Endothelial cell of umbilical vein (primary cell): ENCODE measurements around the gene ZNF609. TPM values are rescaled to one million over a fixed set of nuclear protein-coding genes. Genes with fewer than 3 reads are reported as not detected.

Source experiments
- BruUV-seq: library from RNA; stranded (reverse); fragments of 400-500 nt; replicated peaks from 2 replicates; lab custom pipeline; 2021; lab: Mats Ljungman, UMichigan
- CTCF ChIA-PET: fragments of 300-600, 350-600 bp; sonication (Branson Sonifier 250); formaldehyde crosslinking; loops from one replicate; lab custom pipeline; 2021; ENCODE audit warnings: antibody characterized with exemption, inconsistent platforms; lab: Charles Lee
- POLR2A ChIA-PET: fragments of 300-600, 350-600 bp; sonication (Branson Sonifier 250); formaldehyde crosslinking; loops from one replicate; lab custom pipeline; 2021; ENCODE audit warnings: antibody characterized with exemption, inconsistent platforms; lab: Charles Lee
- DNase-seq: peaks from one replicate; pipeline ENCODE4 v3.0.0-alpha.2; 2011; ENCODE audit warnings: low read depth, low spot score
- FAIRE-seq: peaks from 2 replicates; lab custom pipeline; 2011; peaks lifted over from hg19 to GRCh38; lab: Jason Lieb, UNC
- H2AFZ ChIP-seq: 2 replicates; pipeline ENCODE4 v1.6.0; 2012; ENCODE audit warnings: low read depth, low read length, control low read depth, inconsistent platforms
- H3K27ac ChIP-seq: 2 replicates; pipeline ENCODE4 v1.5.1; 2011; ENCODE audit warnings: low read depth, mild to moderate bottlenecking, control low read depth, low read length, moderate library complexity; ENCODE audit not compliant: insufficient read depth
- H3K27me3 ChIP-seq, 2 experiments: 2 replicates each; pipeline versions ENCODE4 v1.6.0 to v1.6.1; 2011; ENCODE audit warnings: low read length in 2 of 2, mixed read lengths in 1 of 2; ENCODE audit not compliant: control insufficient read depth in 2 of 2, insufficient read depth in 2 of 2
- H3K36me3 ChIP-seq, 2 experiments: 2 replicates in 1 of 2; 3 replicates in 1 of 2; pipeline ENCODE4 v1.5.1; 2011; ENCODE audit warnings: low read length in 2 of 2, mild to moderate bottlenecking in 1 of 2, moderate library complexity in 1 of 2; ENCODE audit not compliant: control insufficient read depth in 2 of 2, insufficient read depth in 2 of 2; ENCODE audit errors: extremely low read depth in 1 of 2
- H3K4me1 ChIP-seq: 3 replicates; pipeline ENCODE4 v1.5.1; 2011; ENCODE audit warnings: mild to moderate bottlenecking, low read length; ENCODE audit not compliant: control insufficient read depth, insufficient read depth; ENCODE audit errors: extremely low read depth
- H3K4me2 ChIP-seq: 2 replicates; pipeline ENCODE4 v1.6.1; 2011; ENCODE audit warnings: low read length, control low read depth, mixed read lengths; ENCODE audit not compliant: insufficient read depth
- H3K4me3 ChIP-seq, 3 experiments: fragments of 200-600 bp in 1 of 3; sonication (generic), shearing (Covaris generic) in 1 of 3; replicated peaks in 1 of 3; 2 replicates each; pipeline ENCODE4 v1.5.1; 2011 to 2016; ENCODE audit warnings: control low read depth in 3 of 3, low read length in 3 of 3, mild to moderate bottlenecking in 2 of 3, inconsistent platforms in 1 of 3, low read depth in 1 of 3, moderate library complexity in 1 of 3; ENCODE audit not compliant: insufficient read depth in 1 of 3
- H3K79me2 ChIP-seq: 2 replicates; pipeline ENCODE4 v1.6.0; 2012; ENCODE audit warnings: low read length, inconsistent platforms; ENCODE audit not compliant: control insufficient read depth, insufficient read depth
- H3K9ac ChIP-seq: replicated peaks from 2 replicates; pipeline ENCODE3; 2011; ENCODE audit warnings: low read length, control low read depth; ENCODE audit not compliant: insufficient read depth; ENCODE audit errors: extremely low read depth
- H3K9me1 ChIP-seq: replicated peaks from 3 replicates; pipeline ENCODE4 v1.6.0; 2011; ENCODE audit warnings: mild to moderate bottlenecking, low read length; ENCODE audit not compliant: control insufficient read depth, insufficient read depth; ENCODE audit errors: extremely low read depth
- H3K9me3 ChIP-seq: replicated peaks from 2 replicates; pipeline ENCODE4 v1.5.1; 2012; ENCODE audit warnings: low read length, inconsistent platforms; ENCODE audit not compliant: control insufficient read depth, insufficient read depth
- H4K20me1 ChIP-seq: replicated peaks from 2 replicates; pipeline ENCODE3; 2011; ENCODE audit warnings: mild to moderate bottlenecking, low read length; ENCODE audit not compliant: control insufficient read depth, insufficient read depth; ENCODE audit errors: extremely low read depth
- EZH2 ChIP-seq: IDR thresholded peaks from 2 replicates; pipeline ENCODE4 v1.6.1; 2012; ENCODE audit warnings: borderline replicate concordance, low read depth, mild to moderate bottlenecking, moderate library complexity, low read length, inconsistent platforms; ENCODE audit not compliant: severe bottlenecking
- FOS ChIP-seq: IDR thresholded peaks from 2 replicates; pipeline ENCODE4 v1.6.1; 2011; ENCODE audit warnings: mild to moderate bottlenecking, low read length, moderate library complexity, borderline replicate concordance; ENCODE audit not compliant: insufficient read depth
- GATA2 ChIP-seq: IDR thresholded peaks from 2 replicates; pipeline ENCODE4 v1.7.0; 2011; ENCODE audit warnings: low read depth, mild to moderate bottlenecking, moderate library complexity, mixed read lengths, low read length; ENCODE audit not compliant: insufficient read length, insufficient read depth
- JUN ChIP-seq: IDR thresholded peaks from 2 replicates; pipeline ENCODE4 v1.6.1; 2011; ENCODE audit warnings: borderline replicate concordance, low read depth; ENCODE audit not compliant: insufficient read length, insufficient read depth
- MYC ChIP-seq: IDR thresholded peaks from one replicate; pipeline ENCODE4 v1.6.1; 2011; ENCODE audit warnings: mild to moderate bottlenecking, low read depth, low read length
- POLR2A ChIP-seq: IDR thresholded peaks from 2 replicates; pipeline ENCODE4 v1.6.1; 2012; ENCODE audit warnings: low read depth, mild to moderate bottlenecking, control low read depth, low read length
- POLR2AphosphoS5 ChIP-seq: IDR thresholded peaks from 2 replicates; pipeline ENCODE4 v1.6.1; 2012; ENCODE audit warnings: low read depth, mild to moderate bottlenecking, control low read depth, low read length, moderate library complexity; ENCODE audit not compliant: insufficient read depth
- dilution Hi-C: fragments of 300-500 bp; cut with MboI; formaldehyde crosslinking; loops from one replicate; pipeline ENCODE4 v1.15.0; 2019; ENCODE audit warnings: low sequenced_read_pairs; ENCODE audit not compliant: extremely low pct_ligation_motif_present
- intact Hi-C: fragments of 100-400 bp; cut with micrococcal nuclease; formaldehyde crosslinking; loops from one replicate; pipeline ENCODE4 v1.10.0; 2022
- polyA plus RNA-seq, 4 experiments: library from polyadenylated mRNA; depleted of rRNA in 3 of 4; stranded (reverse) in 3 of 4; unstranded in 1 of 4; fragments of >200 nt; gene quantifications; 2 replicates each; pipeline versions ENCODE4 v1.2.1 to v1.2.3, GENCODE V29; 2011 to 2012; ENCODE audit warnings: missing spikeins in 1 of 4
- total RNA-seq: library from RNA; stranded (reverse); gene quantifications from 2 replicates; pipeline ENCODE4 v1.2.3, GENCODE V29; 2021
- TF ChIP-seq, protein P1 (sequence below): IDR thresholded peaks from 2 replicates; pipeline ENCODE4 v1.6.1; 2011; ENCODE audit not compliant: insufficient read depth, insufficient read length
- TF ChIP-seq, protein P2 (sequence below), 2 donors: IDR thresholded peaks; 1 replicate in 1 of 2; 2 replicates in 1 of 2; pipeline ENCODE4 v1.5.1; 2011; ENCODE audit warnings: low read length in 2 of 2, mild to moderate bottlenecking in 2 of 2, moderate library complexity in 2 of 2, control low read depth in 1 of 2, inconsistent platforms in 1 of 2, low read depth in 1 of 2; ENCODE audit not compliant: insufficient read depth in 1 of 2; ENCODE audit errors: extremely low read depth in 1 of 2

Gene ZNF609
- total and polyA plus RNA-seq, 2 donors (not counting 3 experiments of a cell fraction or from before 2014, with no cell fraction given) = 18.2 to 49.6 TPM

DNA sequence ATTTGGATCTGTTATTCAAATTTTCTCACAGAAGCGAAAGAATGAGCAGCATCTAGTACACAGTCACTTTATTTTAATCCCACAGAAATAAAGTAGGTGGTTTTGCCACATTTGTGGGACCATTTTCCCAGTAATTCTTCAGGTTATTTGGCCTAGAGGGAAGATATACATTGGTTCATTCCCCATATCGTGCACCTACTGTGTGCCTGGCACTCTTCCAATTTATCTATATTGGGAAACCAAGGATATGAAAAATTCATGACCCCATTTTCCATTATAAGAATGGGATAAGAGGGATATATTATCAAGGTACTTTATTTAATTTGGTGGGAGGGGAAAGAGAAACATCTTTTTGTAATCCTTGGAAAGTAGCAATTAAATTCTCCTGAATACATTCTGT lies 37.7 kb upstream of the ZNF609 start:
- H3K27ac ChIP-seq = no peak overlapping the region
- H3K9me3 ChIP-seq = no peaks in the 10 kb centered on the region
- H2AFZ ChIP-seq = no peak overlapping the region
- POLR2A ChIA-PET = no interaction called here
- FAIRE-seq (no peak), DNase-seq (no peak)
- CTCF ChIA-PET = interaction anchor here (1.0 kb wide), 1 partner anchor 231 kb away, joined by 5 read pairs; no protein-coding TSS in a partner anchor
- no peak overlapping the region for H3K4me3 ChIP-seq
- H3K9ac ChIP-seq = no peak overlapping the region
- dilution Hi-C loops (no loop called here), intact Hi-C loops (no loop called here)
- no peak overlapping the region for H3K4me2 ChIP-seq
- TF ChIP-seq MYC (no peak), JUN (no peak)
- H3K4me1 ChIP-seq = no peaks in the 10 kb centered on the region
- no TSS peak for BruUV-seq
- no peaks in the 10 kb centered on the region for H4K20me1 ChIP-seq
- H3K36me3 ChIP-seq = peaks cover 9 to 15% of the 10 kb centered on the region in 2 experiments
- H3K79me2 ChIP-seq = no peaks in the 10 kb centered on the region
- H3K27me3 ChIP-seq = no peaks in the 10 kb centered on the region
- H3K9me1 ChIP-seq = no peaks in the 10 kb centered on the region

DNA sequence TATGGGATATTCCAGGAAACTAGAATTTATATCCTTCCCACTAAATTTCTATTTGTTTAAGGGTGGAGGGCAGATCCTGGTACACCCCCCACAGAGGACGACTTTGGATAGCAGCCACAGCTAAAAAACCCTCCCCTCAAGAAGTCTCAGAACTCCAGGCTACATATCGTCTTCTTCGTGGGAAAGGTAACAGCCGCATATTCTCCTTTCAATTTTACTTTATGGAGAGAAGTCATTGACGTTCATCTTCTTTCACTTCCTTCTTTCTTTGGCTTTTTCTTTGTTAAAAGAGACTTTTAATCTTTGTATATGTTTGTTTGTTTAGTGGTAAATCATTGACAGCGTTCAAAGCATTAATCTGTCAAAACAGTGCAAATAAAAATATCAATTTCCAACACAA lies 36.4 kb upstream of the ZNF609 start:
- no peak for DNase-seq
- Histone ChIP-seq H3K4me2 (no peak overlapping the region), H3K9me3 (no peaks in the 10 kb centered on the region), H3K36me3 (peaks cover 5 to 12% of the 10 kb centered on the region in 2 experiments), H2AFZ (no peak overlapping the region), H3K4me1 (no peaks in the 10 kb centered on the region), H3K27ac (no peak overlapping the region), H3K9me1 (no peaks in the 10 kb centered on the region), H3K4me3 (no peak overlapping the region), H4K20me1 (no peaks in the 10 kb centered on the region), H3K27me3 (no peaks in the 10 kb centered on the region), H3K79me2 (no peaks in the 10 kb centered on the region), H3K9ac (no peak overlapping the region)
- ChIA-PET CTCF (no interaction called here), POLR2A (no interaction called here)
- FAIRE-seq = peak; percentile 21
- TF ChIP-seq JUN = no peak
- TF ChIP-seq, protein P1, sequence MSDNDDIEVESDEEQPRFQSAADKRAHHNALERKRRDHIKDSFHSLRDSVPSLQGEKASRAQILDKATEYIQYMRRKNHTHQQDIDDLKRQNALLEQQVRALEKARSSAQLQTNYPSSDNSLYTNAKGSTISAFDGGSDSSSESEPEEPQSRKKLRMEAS = no peak
- no peak for TF ChIP-seq FOS
- TF ChIP-seq, protein P2, sequence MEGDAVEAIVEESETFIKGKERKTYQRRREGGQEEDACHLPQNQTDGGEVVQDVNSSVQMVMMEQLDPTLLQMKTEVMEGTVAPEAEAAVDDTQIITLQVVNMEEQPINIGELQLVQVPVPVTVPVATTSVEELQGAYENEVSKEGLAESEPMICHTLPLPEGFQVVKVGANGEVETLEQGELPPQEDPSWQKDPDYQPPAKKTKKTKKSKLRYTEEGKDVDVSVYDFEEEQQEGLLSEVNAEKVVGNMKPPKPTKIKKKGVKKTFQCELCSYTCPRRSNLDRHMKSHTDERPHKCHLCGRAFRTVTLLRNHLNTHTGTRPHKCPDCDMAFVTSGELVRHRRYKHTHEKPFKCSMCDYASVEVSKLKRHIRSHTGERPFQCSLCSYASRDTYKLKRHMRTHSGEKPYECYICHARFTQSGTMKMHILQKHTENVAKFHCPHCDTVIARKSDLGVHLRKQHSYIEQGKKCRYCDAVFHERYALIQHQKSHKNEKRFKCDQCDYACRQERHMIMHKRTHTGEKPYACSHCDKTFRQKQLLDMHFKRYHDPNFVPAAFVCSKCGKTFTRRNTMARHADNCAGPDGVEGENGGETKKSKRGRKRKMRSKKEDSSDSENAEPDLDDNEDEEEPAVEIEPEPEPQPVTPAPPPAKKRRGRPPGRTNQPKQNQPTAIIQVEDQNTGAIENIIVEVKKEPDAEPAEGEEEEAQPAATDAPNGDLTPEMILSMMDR (IDR thresholded peaks at IDR 0.05; ENCODE audit: extremely low read depth in 1 of 2, insufficient read depth in 1 of 2, low read depth in 1 of 2, low read length in 2 of 2) = no peak
- no peak for TF ChIP-seq MYC
- no peak for TF ChIP-seq POLR2AphosphoS5
- TF ChIP-seq POLR2A = no peak
- no peak for TF ChIP-seq EZH2
- no peak for TF ChIP-seq GATA2
- dilution Hi-C loops (no loop called here), intact Hi-C loops (no loop called here)
- BruUV-seq = no TSS peak
